Urothelium cell line (cell line): Measurements from ENCODE around the gene ZNF548.
"Not testable (repeated sequence)": the region's sequence is repeated elsewhere in the genome, so short reads cannot be mapped to it uniquely, and the experiment has no call there.

ENCODE experiments used
- DNase-seq: peaks from one replicate; pipeline ENCODE4 v3.0.0; 2011; ENCODE audit warnings: low spot score, mixed read lengths
- FAIRE-seq: peaks from 2 replicates; lab custom pipeline; 2011; peaks lifted over from hg19 to GRCh38; lab: Jason Lieb, UNC

ZNF548 gene

DNA sequence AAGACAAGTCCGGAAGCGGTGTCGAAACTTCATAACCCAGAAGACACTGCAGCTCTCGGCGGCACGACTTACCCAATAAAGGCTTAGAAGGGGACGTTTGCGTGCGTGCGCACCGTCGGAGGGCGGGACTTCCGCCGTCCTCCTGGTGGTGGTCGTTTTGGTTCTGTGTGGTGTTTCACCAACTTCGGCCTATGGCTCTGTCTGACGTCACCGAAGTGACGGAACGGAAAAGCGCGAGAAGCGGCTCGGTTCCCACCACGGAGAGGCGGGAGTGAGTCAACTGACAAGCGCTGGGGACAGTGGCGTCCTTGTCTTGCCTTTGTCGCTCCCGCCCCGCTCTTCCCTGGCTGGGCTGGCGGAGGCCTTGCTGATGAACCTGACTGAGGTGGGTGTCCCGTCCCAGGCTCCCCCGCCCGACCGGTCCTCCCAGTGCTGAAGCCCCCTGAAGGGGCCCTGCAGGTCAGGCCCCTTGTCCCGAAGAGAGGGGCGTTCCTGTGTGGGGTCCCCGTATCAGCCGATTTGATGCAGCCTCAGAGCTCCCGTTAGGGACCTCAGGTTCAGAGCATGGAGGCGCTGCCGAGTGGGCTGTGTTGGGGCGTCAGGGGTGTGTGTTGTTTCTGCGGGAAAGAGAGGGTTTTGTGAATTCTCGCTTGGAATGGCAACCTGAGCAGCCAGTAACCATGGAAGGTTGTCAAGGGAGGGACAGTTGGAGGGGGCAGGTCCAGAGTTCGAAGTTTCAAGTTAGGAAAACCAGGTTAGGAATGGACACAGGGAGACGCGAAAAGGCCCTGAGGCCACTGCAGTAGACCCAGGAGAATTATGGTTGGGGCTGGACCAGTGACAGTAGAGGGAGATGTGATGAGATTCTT lies at the start of gene ZNF548:
Gene ZNF548, plus strand, starts transcription at position 125 of the 869 bp plus-strand sequence. Its CDS starts 246 bp downstream, at position 371.
- peak; percentile 81 for FAIRE-seq
- DNase-seq, result peak; percentile 92

DNA sequence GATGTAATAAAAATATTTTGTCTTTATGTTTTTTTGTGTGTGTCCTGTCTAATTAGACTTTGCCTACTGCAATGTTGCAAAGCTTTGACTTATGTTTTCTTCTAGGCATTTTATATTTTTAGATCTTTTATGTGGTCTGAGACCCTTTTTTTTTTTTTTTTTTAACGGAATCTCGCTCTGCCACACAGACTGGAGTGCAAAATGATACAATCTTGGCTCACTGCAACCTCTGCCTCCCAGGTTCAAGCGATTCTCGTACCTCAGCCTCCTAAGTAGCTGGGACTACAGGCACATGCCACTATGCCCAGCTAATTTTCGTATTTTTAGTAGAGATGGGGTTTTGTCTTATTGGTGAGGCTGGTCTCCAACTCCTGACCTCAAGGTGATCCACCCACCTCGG lies 47.1 kb upstream of the ZNF548 start:
- DNase-seq (no peak), FAIRE-seq (no peak)

GRCh38 chr19:57348136-57348535 lies 41.5 kb upstream of the ZNF548 start:
- no peak for DNase-seq
- FAIRE-seq, result no peak

- DNase-seq (peak; percentile 95), FAIRE-seq (no peak)
These were observed 38.5 kb upstream of the ZNF548 start, which contains the start of gene ZNF304 for GRCh38 chr19:57350877-57351805. Gene ZNF304 (plus strand): TSS chr19:57351271. CDS start chr19:57351665, 394 bp downstream.

DNA sequence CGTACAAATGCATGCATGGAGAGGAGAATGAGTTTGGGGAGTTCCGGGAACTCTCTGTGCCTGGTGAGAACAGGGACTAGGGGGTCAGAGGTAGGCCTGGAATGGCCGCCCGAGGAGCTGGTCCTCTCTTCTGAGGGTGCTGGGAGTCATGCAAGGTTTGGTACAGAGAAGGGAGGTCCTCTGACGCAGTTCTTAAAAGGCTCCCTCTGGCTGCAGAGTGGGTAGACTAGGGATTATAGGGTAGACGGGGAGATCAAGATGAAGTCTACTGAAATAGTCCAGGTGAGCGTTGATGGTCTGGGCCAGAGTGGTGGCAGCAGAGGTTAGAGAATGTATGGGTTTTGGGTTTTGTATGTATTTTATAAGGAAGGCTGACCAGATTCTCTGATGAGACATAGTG lies 37.8 kb upstream of the ZNF548 start:
- no peak for FAIRE-seq
- no peak for DNase-seq

DNA sequence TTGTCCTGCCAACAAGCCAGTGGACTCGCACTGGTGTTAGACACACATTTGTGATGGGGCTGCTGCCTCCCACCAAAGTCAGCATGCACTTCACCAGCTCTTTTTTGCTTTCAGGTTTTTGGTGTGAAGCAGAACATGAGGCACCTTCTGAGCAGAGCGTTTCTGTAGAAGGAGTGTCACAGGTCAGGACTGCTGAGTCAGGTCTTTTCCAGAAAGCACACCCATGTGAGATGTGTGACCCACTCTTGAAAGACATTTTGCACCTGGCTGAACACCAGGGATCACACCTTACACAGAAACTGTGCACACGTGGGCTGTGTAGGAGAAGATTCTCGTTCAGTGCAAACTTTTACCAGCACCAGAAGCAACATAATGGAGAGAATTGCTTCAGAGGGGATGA lies 33.7 kb upstream of the ZNF548 start:
- DNase-seq (no peak), FAIRE-seq (no peak)

DNA sequence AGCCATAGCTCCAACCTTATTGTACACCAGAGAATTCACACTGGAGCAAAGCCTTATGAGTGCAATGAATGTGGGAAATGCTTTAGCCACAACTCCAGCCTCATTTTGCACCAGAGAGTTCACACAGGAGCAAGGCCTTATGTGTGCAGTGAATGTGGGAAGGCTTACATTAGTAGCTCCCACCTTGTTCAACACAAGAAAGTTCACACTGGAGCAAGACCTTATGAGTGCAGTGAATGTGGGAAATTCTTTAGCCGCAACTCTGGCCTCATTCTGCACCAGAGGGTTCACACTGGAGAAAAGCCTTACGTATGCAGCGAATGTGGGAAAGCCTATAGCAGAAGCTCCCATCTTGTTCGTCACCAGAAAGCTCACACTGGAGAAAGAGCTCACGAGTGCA lies 32.2 kb upstream of the ZNF548 start:
- FAIRE-seq (no peak), DNase-seq (no peak)

DNA sequence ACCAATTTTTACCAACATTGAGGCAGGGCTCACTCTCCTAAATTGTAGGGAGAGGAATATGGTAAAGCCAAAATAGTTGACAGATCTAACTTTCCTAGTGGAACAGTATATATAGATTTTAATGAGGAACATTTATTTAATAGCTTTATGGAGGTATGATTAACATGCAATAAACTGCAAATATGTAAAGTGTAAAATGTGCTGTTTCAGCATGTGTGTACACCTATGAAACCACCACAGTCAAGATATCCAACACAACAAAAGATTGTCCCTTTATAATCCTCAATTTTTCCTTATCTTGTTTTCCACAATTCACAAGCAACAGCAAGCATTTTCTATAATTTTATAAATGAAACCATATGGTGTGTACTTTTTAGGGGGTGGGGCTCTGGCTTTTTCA lies 30.4 kb upstream of the ZNF548 start:
- no peak for DNase-seq
- no peak for FAIRE-seq

DNA sequence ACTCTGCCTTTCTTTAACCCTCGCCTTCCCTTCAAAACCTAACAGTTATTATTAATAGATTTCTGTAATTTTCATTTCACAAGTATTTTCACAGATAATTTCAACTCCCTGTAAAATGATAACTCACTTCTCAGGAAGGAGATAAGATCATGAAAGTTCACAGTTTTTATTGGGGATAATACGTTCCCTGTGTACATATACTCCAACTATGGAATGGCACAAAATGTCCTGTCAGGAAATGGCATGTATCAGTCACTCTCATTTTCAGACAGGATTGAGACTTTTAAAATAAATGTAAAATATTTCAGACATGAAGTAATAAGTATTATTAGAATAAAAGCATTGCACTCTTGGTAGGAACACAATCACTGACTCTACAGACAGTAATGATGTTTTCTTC lies 27.2 kb upstream of the ZNF548 start:
- DNase-seq (no peak), FAIRE-seq (no peak)

- FAIRE-seq (peak; percentile 95), DNase-seq (peak; percentile 93)
These were observed 26.5 kb upstream of the ZNF548 start, which contains the start of the genes TRAPPC2B and ZNF547 for GRCh38 chr19:57362997-57363687. Gene TRAPPC2B (plus strand): TSS chr19:57363551. CDS start chr19:57364834, 1,283 bp downstream. Gene ZNF547 (plus strand): TSS chr19:57363551. CDS start chr19:57368556, 5,005 bp downstream.

DNA sequence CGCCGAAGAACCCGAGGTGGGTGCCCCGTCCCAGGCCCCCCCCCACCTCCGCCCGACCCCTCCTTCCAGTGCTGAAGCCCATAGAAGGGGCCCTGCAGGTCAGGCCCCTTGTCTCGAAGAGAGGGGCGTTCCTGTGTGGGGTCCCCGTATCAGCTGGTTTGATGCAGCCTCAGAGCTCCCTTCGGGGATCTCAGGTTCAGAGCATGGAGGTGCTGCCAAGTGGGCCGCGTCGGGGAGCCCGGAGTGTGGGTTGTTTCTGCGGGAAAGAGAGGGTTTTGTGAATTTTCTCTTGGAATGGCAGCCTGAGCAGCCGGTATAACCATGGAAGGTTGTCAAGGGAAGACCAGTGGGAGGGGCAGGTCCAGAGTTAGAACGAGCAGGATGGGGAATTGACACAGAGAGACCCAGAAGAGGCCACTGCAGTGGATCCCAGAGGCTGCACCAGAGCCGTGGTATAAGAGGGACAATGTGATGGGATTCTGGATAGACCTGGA lies 25.9 kb upstream of the ZNF548 start:
- no peak for FAIRE-seq

DNA sequence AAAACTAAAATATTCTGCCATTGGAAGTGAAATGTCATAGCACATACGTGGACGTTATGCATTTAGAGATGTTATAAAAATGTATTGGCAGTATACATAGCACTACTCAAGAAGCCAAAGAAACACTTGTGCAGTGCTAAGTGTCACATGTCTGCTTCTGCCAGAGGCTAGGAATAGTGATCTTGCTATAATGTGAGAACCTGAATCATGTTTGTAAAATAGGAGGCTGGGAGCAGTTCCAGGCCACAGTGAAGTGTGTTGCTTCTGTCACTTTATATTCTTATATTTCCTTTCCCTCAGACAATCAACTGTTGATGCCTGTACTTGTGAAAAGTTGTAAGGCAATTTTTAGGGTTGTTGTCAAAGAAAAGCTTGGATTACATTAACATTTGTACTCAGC lies 22.9 kb upstream of the ZNF548 start:
- DNase-seq (no peak), FAIRE-seq (no peak)

More for the DNA sequence above, 25.9 kb upstream of the ZNF548 start:
- DNase-seq, result peak; percentile 7

DNA sequence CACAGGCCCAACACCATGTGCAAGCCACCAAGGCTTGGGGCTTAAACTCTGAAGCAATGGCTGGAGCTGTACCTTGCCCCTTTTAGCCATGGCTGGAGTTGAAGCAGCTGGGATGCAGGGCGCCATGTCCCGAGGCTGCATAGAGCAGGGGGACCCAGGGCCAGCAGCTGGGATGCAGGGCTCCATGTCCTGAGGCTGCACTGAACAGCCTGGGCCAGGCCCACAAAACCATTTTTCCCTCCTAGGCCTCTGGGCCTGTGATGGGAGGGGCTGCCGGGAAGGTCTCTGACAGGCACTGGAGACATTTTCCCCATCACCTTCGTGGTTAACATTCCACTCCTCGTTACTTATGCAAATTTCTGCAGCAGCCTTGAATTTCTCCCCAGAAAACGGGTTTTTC lies 15.5 kb upstream of the ZNF548 start:
- no peak for FAIRE-seq
- DNase-seq, result no peak

- FAIRE-seq, DNase-seq: not testable (repeated sequence)
These were observed 15.0 kb upstream of the ZNF548 start for GRCh38 chr19:57374647-57375046.

DNA sequence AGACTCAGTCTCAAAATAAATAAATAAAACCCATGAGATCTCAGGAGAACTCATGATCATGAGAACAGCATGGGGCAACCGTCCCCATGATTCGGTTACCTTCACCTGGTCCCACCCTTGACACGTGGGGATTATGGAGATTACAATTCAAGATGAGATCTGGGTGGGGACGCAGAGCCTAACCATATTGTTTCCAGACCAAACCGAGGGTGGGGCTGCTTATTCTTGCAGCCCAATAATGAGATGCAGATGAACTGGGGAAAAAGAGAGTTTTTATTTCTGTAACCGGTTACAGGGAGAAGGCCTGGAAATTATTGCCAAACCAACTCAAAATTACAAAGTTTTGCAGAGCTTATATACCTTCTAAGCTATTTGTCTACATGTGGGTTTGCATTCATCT lies 13.5 kb upstream of the ZNF548 start:
- no peak for DNase-seq
- no peak for FAIRE-seq

GRCh38 chr19:57377498-57378146 lies 12.0 kb upstream of the ZNF548 start:
- FAIRE-seq (no peak), DNase-seq (no peak)

GRCh38 chr19:57380923-57381322 lies 8.7 kb upstream of the ZNF548 start:
- FAIRE-seq, result no peak

GRCh38 chr19:57382806-57383488 lies 6.7 kb upstream of the ZNF548 start:
- DNase-seq (no peak), FAIRE-seq (no peak)

More at GRCh38 chr19:57380923-57381322, 8.7 kb upstream of the ZNF548 start:
- no peak for DNase-seq

DNA sequence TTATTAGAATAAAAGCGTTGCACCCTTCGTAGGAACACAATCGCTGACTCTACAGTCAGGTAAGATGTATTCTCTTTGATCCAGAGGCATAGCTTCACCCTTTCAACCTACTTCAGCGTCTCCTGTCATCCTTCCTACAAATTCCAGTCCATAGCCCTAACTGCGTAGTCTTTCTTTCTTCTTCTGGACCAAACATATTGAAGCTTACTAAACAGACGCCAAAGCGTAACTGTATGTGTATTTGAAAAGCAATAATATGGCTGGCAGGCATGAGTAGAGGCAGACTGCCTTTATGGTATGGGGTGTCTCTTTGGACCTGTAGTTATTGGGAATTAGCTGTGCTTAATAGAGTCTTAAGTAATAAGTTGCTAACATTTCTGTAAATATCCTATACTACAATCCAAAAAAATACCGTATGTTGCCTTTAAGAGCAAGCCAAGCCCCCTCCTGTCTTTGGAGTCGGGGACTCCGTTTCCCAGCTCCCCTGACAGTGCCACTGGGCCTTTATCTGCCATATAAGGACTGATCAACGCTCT lies 392 bp upstream of the ZNF548 start:
- FAIRE-seq, result no peak
- DNase-seq, result no peak
